ENCODE results near the gene CYTH1.
"Not testable (repeated sequence)": the region's sequence is repeated elsewhere in the genome, so short reads cannot be mapped to it uniquely, and the experiment has no call there.

CYTH1 gene

GRCh38 chr17:78759203-78759968 lies 22.7 kb downstream of the CYTH1 start:
- Histone ChIP-seq H3K36me3 (no peaks in the 10 kb centered on the region), H3K27me3 (no peaks in the 10 kb centered on the region), H3K9me3 (no peaks in the 10 kb centered on the region), H3K27ac (peak overlapping the region; percentile 94), H3K4me3 (ENCODE audit: low read depth in 1 of 2, low read length in 1 of 2) (peak overlapping the region; percentile 44 to 55), H3K4me1 (ENCODE audit: control insufficient read depth in 1 of 2, insufficient read depth in 1 of 2, low read depth in 1 of 2, low read length in 1 of 2) (peaks cover 55 to 77% of the 10 kb centered on the region in 2 experiments)
- TF ChIP-seq CTCF (IDR thresholded peaks at IDR 0.05) = no peak

- no peaks in the 10 kb centered on the region for H3K9me3 ChIP-seq
- no peaks in the 10 kb centered on the region for H3K27me3 ChIP-seq
- H3K27ac ChIP-seq = peak overlapping the region; percentile 92
- no peak for TF ChIP-seq CTCF (IDR thresholded peaks at IDR 0.05)
- H3K4me1 ChIP-seq (ENCODE audit: control insufficient read depth in 1 of 2, insufficient read depth in 1 of 2, low read depth in 1 of 2, low read length in 1 of 2) = peaks cover 73 to 86% of the 10 kb centered on the region in 2 experiments
- no peak overlapping the region for H3K4me3 ChIP-seq (ENCODE audit: low read depth in 1 of 2, low read length in 1 of 2)
- no peaks in the 10 kb centered on the region for H3K36me3 ChIP-seq
Observed at GRCh38 chr17:78753316-78754250, 28.5 kb downstream of the CYTH1 start.

- Histone ChIP-seq H3K4me3 (ENCODE audit: low read depth in 1 of 2, low read length in 1 of 2) (peak overlapping the region in 1 of 2 experiments; percentile 19), H3K9me3 (no peaks in the 10 kb centered on the region), H3K27me3 (no peaks in the 10 kb centered on the region), H3K4me1 (ENCODE audit: control insufficient read depth in 1 of 2, insufficient read depth in 1 of 2, low read depth in 1 of 2, low read length in 1 of 2) (peaks cover 73 to 85% of the 10 kb centered on the region in 2 experiments), H3K36me3 (no peaks in the 10 kb centered on the region), H3K27ac (peak overlapping the region; percentile 92)
- TF ChIP-seq CTCF (IDR thresholded peaks at IDR 0.05) = no peak
Observed at GRCh38 chr17:78751447-78752161, 30.5 kb downstream of the CYTH1 start.

GRCh38 chr17:78751000-78751399 lies 31.1 kb downstream of the CYTH1 start:
- Histone ChIP-seq H3K4me1 (ENCODE audit: control insufficient read depth in 1 of 2, insufficient read depth in 1 of 2, low read depth in 1 of 2, low read length in 1 of 2) (peaks cover 75 to 85% of the 10 kb centered on the region in 2 experiments), H3K27ac (peak overlapping the region; percentile 92)
- H3K27me3 ChIP-seq; H3K4me3 ChIP-seq (ENCODE audit: low read depth in 1 of 2, low read length in 1 of 2); H3K9me3 ChIP-seq; H3K36me3 ChIP-seq: not testable (repeated sequence)

- Histone ChIP-seq H3K36me3 (no peaks in the 10 kb centered on the region), H3K9me3 (no peaks in the 10 kb centered on the region), H3K27me3 (no peaks in the 10 kb centered on the region), H3K27ac (peak overlapping the region; percentile 92), H3K4me3 (ENCODE audit: low read depth in 1 of 2, low read length in 1 of 2) (peak overlapping the region; percentile 37 to 41), H3K4me1 (ENCODE audit: control insufficient read depth in 1 of 2, insufficient read depth in 1 of 2, low read depth in 1 of 2, low read length in 1 of 2) (peaks cover 89 to 90% of the 10 kb centered on the region in 2 experiments)
- TF ChIP-seq CTCF (IDR thresholded peaks at IDR 0.05) = peak; percentile 21
Observed at GRCh38 chr17:78748730-78749317, 33.2 kb downstream of the CYTH1 start.
